Parathyroid adenoma (tissue), 2 donors: ENCODE measurements around the gene NTS.
A peak's percentile ranks its signal among the peaks of the same experiment; 100 is the strongest.

Experiments used
- H2AFZ ChIP-seq: fragments of 300-600 bp; sonication (generic); one replicate; pipeline ENCODE4 v1.7.0; 2017; ENCODE audit warnings: antibody characterized with exemption, mild to moderate bottlenecking
- H3K27ac ChIP-seq: fragments of 300-600 bp; sonication (generic); one replicate; pipeline ENCODE4 v1.7.0; 2017
- H3K27me3 ChIP-seq: fragments of 300-600 bp; sonication (generic); one replicate; pipeline ENCODE4 v1.7.0; 2017; ENCODE audit warnings: low read length; ENCODE audit not compliant: control insufficient read depth, insufficient read depth
- H3K36me3 ChIP-seq: fragments of 300-600 bp; sonication (generic); one replicate; pipeline ENCODE4 v1.7.0; 2017; ENCODE audit warnings: low read length; ENCODE audit not compliant: control insufficient read depth, insufficient read depth
- H3K4me1 ChIP-seq: fragments of 300-600 bp; sonication (generic); one replicate; pipeline ENCODE4 v1.7.0; 2017; ENCODE audit warnings: control low read depth
- H3K4me2 ChIP-seq: fragments of 300-600 bp; sonication (generic); one replicate; pipeline ENCODE4 v1.7.0; 2017; ENCODE audit warnings: low read length
- H3K4me3 ChIP-seq: fragments of 300-600 bp; sonication (generic); one replicate; pipeline ENCODE4 v1.7.0; 2017; ENCODE audit warnings: low read depth, low read length
- H3K79me2 ChIP-seq: fragments of 300-600 bp; sonication (generic); one replicate; pipeline ENCODE4 v1.7.0; 2017; ENCODE audit warnings: control low read depth
- H3K9ac ChIP-seq: fragments of 300-600 bp; sonication (generic); one replicate; pipeline ENCODE4 v1.7.0; 2017; ENCODE audit warnings: mild to moderate bottlenecking
- H3K9me3 ChIP-seq: fragments of 300-600 bp; sonication (generic); one replicate; pipeline ENCODE4 v1.7.0; 2017; ENCODE audit warnings: low read length; ENCODE audit not compliant: control insufficient read depth
- CTCF ChIP-seq: fragments of 300-600 bp; sonication (generic); IDR thresholded peaks from one replicate; pipeline ENCODE4 v1.7.0; 2017; ENCODE audit warnings: antibody characterized with exemption, mild to moderate bottlenecking
- donor health status: primary hyperparathyroidism.

The NTS gene

GRCh38 chr12:85833579-85833978 is 40.5 kb upstream of the NTS start:
- no peaks in the 10 kb centered on the region for H3K9me3 ChIP-seq
- no peak overlapping the region for H3K9ac ChIP-seq
- H3K4me1 ChIP-seq = no peaks in the 10 kb centered on the region
- H3K27ac ChIP-seq = no peak overlapping the region
- no peak for TF ChIP-seq CTCF
- no peaks in the 10 kb centered on the region for H3K27me3 ChIP-seq
- no peaks in the 10 kb centered on the region for H3K79me2 ChIP-seq
- H3K36me3 ChIP-seq = no peaks in the 10 kb centered on the region
- no peak overlapping the region for H3K4me2 ChIP-seq
- H2AFZ ChIP-seq = no peak overlapping the region
- H3K4me3 ChIP-seq = no peak overlapping the region

- Histone ChIP-seq H3K4me3 (no peak overlapping the region), H3K79me2 (no peaks in the 10 kb centered on the region), H3K9ac (no peak overlapping the region), H3K4me1 (no peaks in the 10 kb centered on the region), H3K36me3 (no peaks in the 10 kb centered on the region), H3K9me3 (no peaks in the 10 kb centered on the region), H2AFZ (no peak overlapping the region), H3K4me2 (no peak overlapping the region), H3K27me3 (no peaks in the 10 kb centered on the region), H3K27ac (no peak overlapping the region)
- TF ChIP-seq CTCF = no peak
These were observed 39.7 kb upstream of the NTS start for GRCh38 chr12:85834378-85834777.

GRCh38 chr12:85835426-85836196 is 38.5 kb upstream of the NTS start:
- Histone ChIP-seq H3K4me2 (peak overlapping the region; percentile 60), H3K9me3 (no peaks in the 10 kb centered on the region), H3K9ac (no peak overlapping the region), H3K36me3 (no peaks in the 10 kb centered on the region), H3K4me3 (peak overlapping the region; percentile 46), H3K27ac (peak overlapping the region; percentile 40), H2AFZ (peak overlapping the region; percentile 56), H3K27me3 (no peaks in the 10 kb centered on the region), H3K79me2 (no peaks in the 10 kb centered on the region), H3K4me1 (no peaks in the 10 kb centered on the region)
- no peak for TF ChIP-seq CTCF

- H3K27me3 ChIP-seq = no peaks in the 10 kb centered on the region
- H2AFZ ChIP-seq = peak within 1 kb of the TSS; percentile 56
- H3K27ac ChIP-seq = peak within 1 kb of the TSS; percentile 40
- peak within 1 kb of the TSS; percentile 46 for H3K4me3 ChIP-seq
- H3K9me3 ChIP-seq = no peaks in the 10 kb centered on the region
- H3K4me1 ChIP-seq = no peaks in the 10 kb centered on the region
- no peaks in the 10 kb centered on the region for H3K36me3 ChIP-seq
- no peak for TF ChIP-seq CTCF
- peak within 1 kb of the TSS; percentile 60 for H3K4me2 ChIP-seq
- H3K79me2 ChIP-seq = no peaks in the 10 kb centered on the region
- no peak within 1 kb of the TSS for H3K9ac ChIP-seq
These were observed 37.7 kb upstream of the NTS start, which contains the start of gene RASSF9 for GRCh38 chr12:85836197-85837090. RASSF9 (minus strand) TSS chr12:85836409; CDS start chr12:85836201, 208 bp downstream.
